Peyer's patch (tissue), 4 donors: ENCODE data around the gene PROZ.

Experiments
- POLR2A ChIP-seq, 2 donors: fragments of 450-650 bp; IDR thresholded peaks; one replicate each; pipeline ENCODE4 v1.5.1; 2017; ENCODE audit warnings: antibody characterized with exemption in 2 of 2, mild to moderate bottlenecking in 2 of 2, moderate library complexity in 2 of 2
- TF ChIP-seq, protein P1 (sequence below), 6 experiments: fragments of 450-650 bp in 4 of 6; fragments of 200-600 bp in 2 of 6; sonication (generic) in 1 of 6; IDR thresholded peaks; one replicate each; pipeline ENCODE4 v1.5.1; 2017 to 2019; ENCODE audit warnings: antibody characterized with exemption in 6 of 6, mild to moderate bottlenecking in 3 of 6, moderate library complexity in 1 of 6

DNA sequence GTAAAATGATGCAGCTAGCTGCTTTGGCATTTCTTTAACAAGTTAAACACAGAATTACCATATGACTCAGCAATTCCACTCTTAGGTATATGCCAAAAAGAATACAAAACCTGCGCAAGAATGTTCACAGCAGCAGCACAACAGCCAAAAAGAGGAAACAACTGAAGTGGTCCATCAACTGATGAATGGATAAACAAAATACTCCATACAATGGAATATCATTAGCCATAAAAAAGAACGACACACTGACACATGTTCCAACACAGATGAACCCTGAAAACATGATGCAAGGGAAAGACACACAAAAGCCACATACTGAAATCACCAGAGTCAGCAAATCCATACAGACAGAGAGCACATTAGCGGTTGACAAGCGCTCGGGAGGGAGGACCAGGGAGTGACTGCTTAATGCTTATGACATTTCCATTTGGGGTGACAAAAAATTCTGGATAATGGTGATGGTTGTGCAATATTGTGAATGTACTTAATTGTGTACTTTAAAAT lies 47.0 kb downstream of the PROZ start:
- TF ChIP-seq, protein P1, sequence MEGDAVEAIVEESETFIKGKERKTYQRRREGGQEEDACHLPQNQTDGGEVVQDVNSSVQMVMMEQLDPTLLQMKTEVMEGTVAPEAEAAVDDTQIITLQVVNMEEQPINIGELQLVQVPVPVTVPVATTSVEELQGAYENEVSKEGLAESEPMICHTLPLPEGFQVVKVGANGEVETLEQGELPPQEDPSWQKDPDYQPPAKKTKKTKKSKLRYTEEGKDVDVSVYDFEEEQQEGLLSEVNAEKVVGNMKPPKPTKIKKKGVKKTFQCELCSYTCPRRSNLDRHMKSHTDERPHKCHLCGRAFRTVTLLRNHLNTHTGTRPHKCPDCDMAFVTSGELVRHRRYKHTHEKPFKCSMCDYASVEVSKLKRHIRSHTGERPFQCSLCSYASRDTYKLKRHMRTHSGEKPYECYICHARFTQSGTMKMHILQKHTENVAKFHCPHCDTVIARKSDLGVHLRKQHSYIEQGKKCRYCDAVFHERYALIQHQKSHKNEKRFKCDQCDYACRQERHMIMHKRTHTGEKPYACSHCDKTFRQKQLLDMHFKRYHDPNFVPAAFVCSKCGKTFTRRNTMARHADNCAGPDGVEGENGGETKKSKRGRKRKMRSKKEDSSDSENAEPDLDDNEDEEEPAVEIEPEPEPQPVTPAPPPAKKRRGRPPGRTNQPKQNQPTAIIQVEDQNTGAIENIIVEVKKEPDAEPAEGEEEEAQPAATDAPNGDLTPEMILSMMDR (IDR thresholded peaks at IDR 0.05), result no peak
- no peak for TF ChIP-seq POLR2A (IDR thresholded peaks at IDR 0.05)
